Liver (tissue), 9 donors: ENCODE results near the gene RXYLT1. TPM values are rescaled to one million over a fixed set of nuclear protein-coding genes. Genes with fewer than 3 reads are reported as not detected.

Experiments
- DNase-seq: peaks from one replicate; pipeline ENCODE4 v3.0.0-alpha.2; 2017; ENCODE audit warnings: low spot score
- H3K27ac ChIP-seq, 2 donors: one replicate each; pipeline ENCODE4 v1.7.0; 2013; ENCODE audit warnings: inconsistent platforms in 2 of 2, low read length in 2 of 2, control low read depth in 1 of 2, low read depth in 1 of 2, mild to moderate bottlenecking in 1 of 2
- H3K27me3 ChIP-seq, 4 donors: one replicate each; pipeline versions ENCODE4 v1.6.1 to v1.7.0; 2013; ENCODE audit warnings: low read length in 3 of 4, inconsistent platforms in 1 of 4, mild to moderate bottlenecking in 1 of 4, moderate library complexity in 1 of 4; ENCODE audit not compliant: control insufficient read depth in 4 of 4, insufficient read depth in 4 of 4
- H3K36me3 ChIP-seq, 4 donors: one replicate each; pipeline versions ENCODE4 v1.6.1 to v1.7.0; 2013; ENCODE audit warnings: low read length in 3 of 4, mild to moderate bottlenecking in 3 of 4, low read depth in 1 of 4, moderate library complexity in 1 of 4; ENCODE audit not compliant: control insufficient read depth in 4 of 4, insufficient read depth in 3 of 4
- H3K4me1 ChIP-seq, 4 donors: one replicate each; pipeline versions ENCODE4 v1.6.1 to v1.7.0; 2013; ENCODE audit warnings: low read length in 3 of 4, mild to moderate bottlenecking in 3 of 4, moderate library complexity in 1 of 4; ENCODE audit not compliant: control insufficient read depth in 4 of 4, insufficient read depth in 4 of 4
- H3K4me3 ChIP-seq, 3 donors: one replicate each; pipeline versions ENCODE4 v1.6.1 to v1.7.0; 2013; ENCODE audit warnings: low read length in 3 of 3, control low read depth in 1 of 3, low read depth in 1 of 3, mild to moderate bottlenecking in 1 of 3
- H3K9ac ChIP-seq, 2 donors: one replicate each; pipeline ENCODE4 v1.7.0; 2013; ENCODE audit warnings: low read length in 2 of 2, mild to moderate bottlenecking in 2 of 2, moderate library complexity in 2 of 2, control low read depth in 1 of 2, low read depth in 1 of 2
- H3K9me3 ChIP-seq, 4 donors: one replicate each; pipeline versions ENCODE4 v1.6.1 to v1.7.0; 2013; ENCODE audit warnings: low read length in 3 of 4; ENCODE audit not compliant: control insufficient read depth in 4 of 4
- EGR1 ChIP-seq, 2 donors: IDR thresholded peaks; 2 replicates each; pipeline ENCODE4 v1.6.1; 2016 to 2018; ENCODE audit warnings: antibody characterized with exemption in 2 of 2, low read depth in 2 of 2
- GABPA ChIP-seq, 2 donors: IDR thresholded peaks in 1 of 2; conservative IDR thresholded peaks in 1 of 2; 2 replicates each; pipeline ENCODE4 v1.6.1; 2016; ENCODE audit warnings: antibody characterized with exemption in 2 of 2, mild to moderate bottlenecking in 1 of 2, moderate library complexity in 1 of 2
- HNF4A ChIP-seq, 2 donors: conservative IDR thresholded peaks; 2 replicates each; pipeline ENCODE4 v1.6.1; 2016; ENCODE audit warnings: antibody characterized with exemption in 2 of 2, mild to moderate bottlenecking in 2 of 2
- HNF4G ChIP-seq: IDR thresholded peaks from 2 replicates; pipeline ENCODE4 v1.6.1; 2016; ENCODE audit warnings: antibody characterized with exemption
- JUND ChIP-seq, 2 donors: IDR thresholded peaks; 2 replicates each; pipeline ENCODE4 v1.6.1; 2016; ENCODE audit warnings: antibody characterized with exemption in 2 of 2
- MAX ChIP-seq: IDR thresholded peaks from 2 replicates; pipeline ENCODE4 v1.6.1; 2016; ENCODE audit warnings: antibody characterized with exemption
- NR2F2 ChIP-seq: IDR thresholded peaks from 2 replicates; pipeline ENCODE4 v1.6.1; 2016; ENCODE audit warnings: antibody characterized with exemption
- RAD21 ChIP-seq, 2 donors: IDR thresholded peaks; 2 replicates each; pipeline ENCODE4 v1.6.1; 2016; ENCODE audit warnings: antibody characterized with exemption in 2 of 2, mild to moderate bottlenecking in 2 of 2
- REST ChIP-seq: IDR thresholded peaks from 2 replicates; pipeline ENCODE4 v1.6.1; 2016; ENCODE audit warnings: antibody characterized with exemption, mild to moderate bottlenecking
- RXRA ChIP-seq, 2 donors: IDR thresholded peaks; 2 replicates each; pipeline ENCODE4 v1.6.1; 2017 to 2018; ENCODE audit warnings: antibody characterized with exemption in 2 of 2, mild to moderate bottlenecking in 1 of 2
- SP1 ChIP-seq: IDR thresholded peaks from 2 replicates; pipeline ENCODE4 v1.6.1; 2018; ENCODE audit warnings: antibody characterized with exemption, mild to moderate bottlenecking
- TAF1 ChIP-seq: conservative IDR thresholded peaks from 2 replicates; pipeline ENCODE4 v1.6.1; 2016; ENCODE audit warnings: antibody characterized with exemption, mild to moderate bottlenecking
- YY1 ChIP-seq: IDR thresholded peaks from 2 replicates; pipeline ENCODE4 v1.6.1; 2016; ENCODE audit warnings: antibody characterized with exemption, mild to moderate bottlenecking
- ZBTB33 ChIP-seq: IDR thresholded peaks from 2 replicates; pipeline ENCODE4 v1.6.1; 2016; ENCODE audit warnings: antibody characterized with exemption
- WGBS: extraction: QIAGEN DNeasy Blood & Tissue Kit; methylation state at CpG from one replicate; pipeline ENCODE4 v1.1.7; 2013; 5-methylcytosine and 5-hydroxymethylcytosine counted together
- polyA plus RNA-seq, 2 donors: library from polyadenylated mRNA; stranded (reverse) in 1 of 2; unstranded in 1 of 2; fragments of 200-250 nt in 1 of 2; fragments of >200 nt in 1 of 2; fragmentation: Nextera tagmentation in 1 of 2; extraction: Ambion mirVana in 1 of 2; gene quantifications; one replicate each; pipeline versions ENCODE4 v1.2.1 to v1.2.3, GENCODE V29; 2013 to 2015
- total RNA-seq, 2 donors: library from RNA; depleted of rRNA; stranded (reverse); fragments of >200 nt; gene quantifications; one replicate each; pipeline ENCODE4 v1.2.3, GENCODE V29; 2014
- TF ChIP-seq, protein P1 (sequence below): fragments of 150-350 bp; IDR thresholded peaks from 2 replicates; pipeline ENCODE4 v1.5.1; 2017; ENCODE audit warnings: improper control_type of control experiment, low read depth, low read length; ENCODE audit not compliant: missing input control
- TF ChIP-seq, protein P2 (sequence below): IDR thresholded peaks from 2 replicates; pipeline ENCODE4 v1.6.1; 2016; ENCODE audit warnings: antibody characterized with exemption
- donor health status: healthy.
- donor health status: healthy.
- donor health status: healthy.
- donor health status: healthy.
- donor health status: healthy.

The RXYLT1 gene
- total and polyA plus RNA-seq, 4 donors: 6.0 to 12.2 (median 10.4) TPM

DNA sequence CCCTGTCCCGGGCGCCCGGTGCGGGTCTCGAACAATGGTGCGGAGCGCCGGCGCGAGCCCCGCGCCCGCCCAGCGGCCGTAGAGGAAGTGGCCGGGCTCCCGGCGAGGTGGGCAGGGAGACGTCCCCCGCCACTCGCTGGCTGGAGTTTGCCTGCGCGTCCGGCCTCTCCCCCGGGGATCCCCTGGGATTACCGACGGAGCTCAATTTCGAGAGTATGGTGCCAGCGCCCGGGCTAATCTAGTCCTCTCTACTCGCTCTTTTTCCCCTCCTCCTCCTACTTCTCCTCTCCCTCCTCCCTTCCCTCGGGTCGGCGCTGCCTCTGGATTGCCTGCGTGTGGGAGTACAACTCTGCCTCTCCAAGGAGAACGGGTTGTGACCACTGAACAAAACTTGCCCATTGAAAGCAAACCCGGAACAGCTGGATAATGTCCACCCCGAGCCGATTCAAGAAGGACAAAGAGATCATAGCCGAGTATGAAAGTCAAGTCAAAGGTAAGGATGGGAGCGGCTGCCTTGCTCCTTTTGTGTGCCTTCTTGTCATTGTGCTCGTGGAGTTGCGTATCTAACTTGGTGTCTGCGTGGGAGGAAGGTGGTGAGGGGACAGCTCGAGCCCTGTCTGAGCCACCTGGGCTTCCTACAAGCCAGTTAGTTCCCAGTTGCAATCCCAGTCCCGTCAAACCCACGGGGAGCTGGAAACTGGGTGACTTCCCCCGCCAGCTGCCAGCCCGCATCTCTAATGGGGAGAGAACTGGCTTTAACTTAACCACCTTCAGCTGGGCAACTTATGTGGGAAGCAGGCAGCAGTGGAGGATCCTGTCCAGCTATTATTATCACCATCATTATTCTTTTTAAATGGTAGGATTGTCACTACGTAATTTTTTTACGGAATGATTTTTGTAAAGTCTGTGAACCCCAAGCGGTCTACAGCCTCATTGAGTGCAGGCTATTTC lies 65.0 kb downstream of the RXYLT1 start, which contains the start of gene SRGAP1:
Gene SRGAP1, plus strand, starts transcription at position 310 of the 951 bp plus-strand sequence. Its CDS starts 117 bp downstream, at position 427.
- DNase-seq: peak; percentile 35
- Histone ChIP-seq H3K4me1 (peaks cover 2 to 29% (median 8%) of the 10 kb centered on the region in 4 donors), H3K36me3 (no peaks in the 10 kb centered on the region), H3K4me3 (peak within 1 kb of the TSS; percentile 75 to 90 (median 89)), H3K27ac (peak within 1 kb of the TSS; percentile 70 to 84), H3K27me3 (no peaks in the 10 kb centered on the region), H3K9me3 (no peaks in the 10 kb centered on the region), H3K9ac (peak within 1 kb of the TSS; percentile 34 to 40)
- 4% methylated on average over 52 of the region's 52 CpGs for WGBS
- no peak for TF ChIP-seq HNF4G
- peak in 1 of 2 donors; percentile 33 for TF ChIP-seq RAD21 (IDR thresholded peaks at IDR 0.05)

GRCh38 chr12:63845726-63846125 lies 66.0 kb downstream of the RXYLT1 start:
- no peaks in the 10 kb centered on the region for H3K36me3 ChIP-seq
- TF ChIP-seq YY1 (no peak), MAX (no peak), SP1 (no peak), NR2F2 (no peak), EGR1 (IDR thresholded peaks at IDR 0.05; ENCODE audit: low read depth in 2 of 2) (no peak), HNF4G (no peak), RXRA (IDR thresholded peaks at IDR 0.05) (no peak), HNF4A (conservative IDR thresholded peaks at IDR 0.05) (no peak), GABPA (IDR thresholded peaks at IDR 0.05 in 1 of 2, conservative IDR thresholded peaks at IDR 0.05 in 1 of 2) (no peak), ZBTB33 (no peak), REST (no peak), RAD21 (IDR thresholded peaks at IDR 0.05) (no peak), JUND (IDR thresholded peaks at IDR 0.05) (no peak), TAF1 (no peak)
- TF ChIP-seq, protein P1, sequence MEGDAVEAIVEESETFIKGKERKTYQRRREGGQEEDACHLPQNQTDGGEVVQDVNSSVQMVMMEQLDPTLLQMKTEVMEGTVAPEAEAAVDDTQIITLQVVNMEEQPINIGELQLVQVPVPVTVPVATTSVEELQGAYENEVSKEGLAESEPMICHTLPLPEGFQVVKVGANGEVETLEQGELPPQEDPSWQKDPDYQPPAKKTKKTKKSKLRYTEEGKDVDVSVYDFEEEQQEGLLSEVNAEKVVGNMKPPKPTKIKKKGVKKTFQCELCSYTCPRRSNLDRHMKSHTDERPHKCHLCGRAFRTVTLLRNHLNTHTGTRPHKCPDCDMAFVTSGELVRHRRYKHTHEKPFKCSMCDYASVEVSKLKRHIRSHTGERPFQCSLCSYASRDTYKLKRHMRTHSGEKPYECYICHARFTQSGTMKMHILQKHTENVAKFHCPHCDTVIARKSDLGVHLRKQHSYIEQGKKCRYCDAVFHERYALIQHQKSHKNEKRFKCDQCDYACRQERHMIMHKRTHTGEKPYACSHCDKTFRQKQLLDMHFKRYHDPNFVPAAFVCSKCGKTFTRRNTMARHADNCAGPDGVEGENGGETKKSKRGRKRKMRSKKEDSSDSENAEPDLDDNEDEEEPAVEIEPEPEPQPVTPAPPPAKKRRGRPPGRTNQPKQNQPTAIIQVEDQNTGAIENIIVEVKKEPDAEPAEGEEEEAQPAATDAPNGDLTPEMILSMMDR: no peak
- TF ChIP-seq, protein P2, sequence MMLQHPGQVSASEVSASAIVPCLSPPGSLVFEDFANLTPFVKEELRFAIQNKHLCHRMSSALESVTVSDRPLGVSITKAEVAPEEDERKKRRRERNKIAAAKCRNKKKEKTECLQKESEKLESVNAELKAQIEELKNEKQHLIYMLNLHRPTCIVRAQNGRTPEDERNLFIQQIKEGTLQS: no peak
- H3K4me3 ChIP-seq: no peak overlapping the region
- H3K27ac ChIP-seq: no peak overlapping the region
- no peak for DNase-seq
- H3K9ac ChIP-seq: peak overlapping the region in 1 of 2 donors; percentile 13
- WGBS: 65% methylated on average over 2 of the region's 2 CpGs
- H3K9me3 ChIP-seq: no peaks in the 10 kb centered on the region
- H3K27me3 ChIP-seq: no peaks in the 10 kb centered on the region
- H3K4me1 ChIP-seq: peaks cover 2 to 29% (median 8%) of the 10 kb centered on the region in 4 donors
